ENCODE data around the gene SCAPER.

Gene SCAPER, protein sequence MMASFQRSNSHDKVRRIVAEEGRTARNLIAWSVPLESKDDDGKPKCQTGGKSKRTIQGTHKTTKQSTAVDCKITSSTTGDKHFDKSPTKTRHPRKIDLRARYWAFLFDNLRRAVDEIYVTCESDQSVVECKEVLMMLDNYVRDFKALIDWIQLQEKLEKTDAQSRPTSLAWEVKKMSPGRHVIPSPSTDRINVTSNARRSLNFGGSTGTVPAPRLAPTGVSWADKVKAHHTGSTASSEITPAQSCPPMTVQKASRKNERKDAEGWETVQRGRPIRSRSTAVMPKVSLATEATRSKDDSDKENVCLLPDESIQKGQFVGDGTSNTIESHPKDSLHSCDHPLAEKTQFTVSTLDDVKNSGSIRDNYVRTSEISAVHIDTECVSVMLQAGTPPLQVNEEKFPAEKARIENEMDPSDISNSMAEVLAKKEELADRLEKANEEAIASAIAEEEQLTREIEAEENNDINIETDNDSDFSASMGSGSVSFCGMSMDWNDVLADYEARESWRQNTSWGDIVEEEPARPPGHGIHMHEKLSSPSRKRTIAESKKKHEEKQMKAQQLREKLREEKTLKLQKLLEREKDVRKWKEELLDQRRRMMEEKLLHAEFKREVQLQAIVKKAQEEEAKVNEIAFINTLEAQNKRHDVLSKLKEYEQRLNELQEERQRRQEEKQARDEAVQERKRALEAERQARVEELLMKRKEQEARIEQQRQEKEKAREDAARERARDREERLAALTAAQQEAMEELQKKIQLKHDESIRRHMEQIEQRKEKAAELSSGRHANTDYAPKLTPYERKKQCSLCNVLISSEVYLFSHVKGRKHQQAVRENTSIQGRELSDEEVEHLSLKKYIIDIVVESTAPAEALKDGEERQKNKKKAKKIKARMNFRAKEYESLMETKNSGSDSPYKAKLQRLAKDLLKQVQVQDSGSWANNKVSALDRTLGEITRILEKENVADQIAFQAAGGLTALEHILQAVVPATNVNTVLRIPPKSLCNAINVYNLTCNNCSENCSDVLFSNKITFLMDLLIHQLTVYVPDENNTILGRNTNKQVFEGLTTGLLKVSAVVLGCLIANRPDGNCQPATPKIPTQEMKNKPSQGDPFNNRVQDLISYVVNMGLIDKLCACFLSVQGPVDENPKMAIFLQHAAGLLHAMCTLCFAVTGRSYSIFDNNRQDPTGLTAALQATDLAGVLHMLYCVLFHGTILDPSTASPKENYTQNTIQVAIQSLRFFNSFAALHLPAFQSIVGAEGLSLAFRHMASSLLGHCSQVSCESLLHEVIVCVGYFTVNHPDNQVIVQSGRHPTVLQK (N-terminal part only)

DNA sequence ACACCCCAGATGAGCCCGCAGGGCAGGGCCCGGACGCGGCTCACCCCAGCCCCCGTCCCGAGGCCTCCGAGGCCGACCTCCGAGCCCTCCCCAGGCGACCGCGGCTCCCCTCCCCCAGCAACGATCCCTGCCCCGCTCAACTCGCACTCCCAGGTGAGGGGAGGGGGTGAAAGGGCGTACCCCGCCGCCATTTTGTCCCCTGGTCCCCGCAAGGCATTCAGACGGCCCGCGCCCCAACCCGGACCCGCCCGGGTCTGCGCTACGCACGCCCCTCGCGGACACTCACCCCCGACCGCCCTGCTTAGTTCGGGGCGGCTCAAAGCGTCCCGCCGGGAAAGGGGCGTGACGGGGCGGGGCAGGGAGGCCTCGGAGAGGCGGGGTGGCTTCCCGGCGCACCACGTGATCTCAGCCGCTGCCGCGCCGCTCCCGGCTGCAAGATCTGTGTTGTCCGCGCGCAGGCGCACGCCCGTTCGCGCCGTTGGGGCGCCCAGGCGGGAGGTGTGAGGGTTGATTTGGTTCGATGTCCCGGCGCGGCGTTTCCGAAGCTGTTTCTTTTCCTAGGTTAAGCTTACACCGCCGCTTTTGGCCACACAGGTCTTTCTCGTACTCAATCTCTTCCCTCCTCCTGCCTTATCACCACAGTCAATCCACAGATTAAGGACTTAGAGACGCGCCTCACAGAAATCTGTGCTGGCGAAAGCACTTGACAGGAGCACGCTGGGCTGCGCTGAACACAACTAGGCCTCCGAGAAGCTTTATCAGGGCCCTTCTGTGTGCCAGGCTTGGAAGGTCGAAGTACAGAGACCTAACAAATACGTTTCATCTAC is at the start of gene SCAPER:
Gene SCAPER (minus strand): TSS at position 328 of the 827 bp plus-strand sequence. CDS start 21,523 bp downstream, outside the sequence.
- DNase-seq, result peak; percentile 95

DNA sequence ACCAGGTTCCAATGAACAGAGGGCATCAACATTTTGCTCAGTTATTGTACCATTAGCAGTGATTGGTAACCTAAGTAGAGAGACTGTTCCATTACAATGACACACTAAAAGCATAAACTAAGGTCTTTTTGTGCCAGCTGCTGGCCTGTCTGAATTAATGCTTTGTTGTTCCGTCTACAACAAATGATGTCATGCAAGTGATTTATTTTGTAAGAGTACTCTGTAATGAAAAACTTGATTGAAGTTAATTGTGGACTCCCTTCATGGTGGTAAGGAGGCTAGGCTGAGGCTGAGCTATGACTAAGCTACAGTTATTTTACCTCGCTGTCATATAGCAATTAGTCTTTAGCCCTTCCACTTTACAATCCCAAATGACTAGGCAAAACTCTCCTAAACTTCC is 49.6 kb upstream of the SCAPER start:
- no peak for DNase-seq

DNA sequence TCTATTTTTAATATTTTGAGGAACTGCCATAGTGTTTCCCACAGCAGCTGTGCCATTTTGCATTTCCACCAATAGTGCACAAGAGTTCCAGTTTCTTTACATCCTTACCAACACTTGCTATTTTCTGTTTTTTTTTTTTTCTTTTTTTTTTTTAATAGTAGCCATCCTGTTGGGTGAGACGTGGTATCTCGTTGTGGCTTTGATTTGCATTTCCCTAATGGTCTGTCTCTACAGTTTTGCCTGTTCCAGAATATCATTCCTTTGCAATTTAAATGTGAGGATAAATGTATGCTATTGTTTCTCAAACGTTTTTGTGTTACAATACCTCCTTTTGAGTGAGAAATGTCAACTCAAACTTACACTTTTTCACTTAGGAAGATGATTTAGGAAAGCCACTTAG is 48.8 kb upstream of the SCAPER start:
- DNase-seq, result no peak

DNA sequence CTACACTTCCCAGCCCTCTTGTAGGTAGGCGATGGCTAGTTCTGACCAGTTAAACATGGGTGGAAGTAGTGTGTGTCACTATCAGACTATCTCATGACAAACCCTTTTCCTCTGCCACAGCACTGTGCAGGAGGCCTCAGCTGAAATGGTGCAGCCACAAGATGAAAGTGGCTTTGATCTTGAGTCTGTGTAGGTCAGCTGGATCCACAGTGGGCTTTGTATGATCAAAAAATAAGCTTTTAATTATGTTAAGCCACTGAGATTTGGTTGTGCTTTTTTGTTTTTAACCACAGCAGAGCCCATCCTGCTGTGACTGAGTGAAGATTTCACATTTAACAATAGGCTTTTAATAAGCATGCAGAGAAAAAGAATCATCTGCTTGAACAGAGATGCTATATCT is 46.1 kb upstream of the SCAPER start:
- DNase-seq, result no peak

DNA sequence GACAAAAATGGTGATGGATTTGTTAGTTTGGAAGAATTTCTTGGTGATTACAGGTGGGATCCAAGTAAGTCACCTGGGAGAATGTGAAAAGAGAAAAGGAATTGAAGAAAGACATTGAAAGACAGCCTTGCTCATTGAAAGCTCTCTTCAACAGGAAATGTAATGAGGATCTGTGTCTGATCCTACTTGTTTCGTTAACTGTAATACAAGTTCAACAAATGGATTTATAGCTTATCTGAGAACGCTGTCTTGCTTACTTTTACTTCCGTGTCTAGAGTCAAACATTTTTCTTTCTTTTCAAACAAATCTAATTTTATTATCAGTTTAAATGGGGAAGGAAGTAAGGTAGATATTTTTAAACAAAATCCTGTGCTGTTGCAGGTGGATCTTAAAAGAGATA is 42.3 kb upstream of the SCAPER start:
- no peak for DNase-seq

DNA sequence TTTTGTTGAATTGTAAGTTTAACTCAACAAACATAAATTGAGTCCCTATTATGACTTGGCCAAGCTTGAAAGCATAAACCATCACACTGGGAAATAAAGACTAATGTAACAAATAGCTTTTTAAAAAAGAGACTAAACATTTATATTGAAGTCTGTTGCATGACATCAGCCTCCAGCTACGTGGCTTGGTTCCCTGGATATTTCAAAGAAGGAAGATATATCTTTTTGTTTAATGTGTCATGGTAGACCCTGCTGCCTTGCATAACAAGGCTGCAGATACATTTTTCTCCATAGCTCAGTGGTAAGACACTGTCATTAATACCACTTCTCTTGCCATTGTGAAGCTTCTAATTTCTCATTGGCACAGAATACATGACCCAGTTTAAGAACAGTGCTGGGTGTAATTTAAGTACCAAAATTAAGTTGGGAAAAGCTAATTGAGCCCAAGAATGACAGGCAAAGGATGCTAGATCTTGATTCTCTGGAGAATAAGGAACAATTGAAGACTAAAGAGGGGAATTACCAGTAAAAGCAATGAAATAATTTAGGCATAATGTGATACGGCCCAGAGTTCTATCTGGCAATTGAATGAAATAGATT is 40.5 kb upstream of the SCAPER start:
- DNase-seq, result no peak

DNA sequence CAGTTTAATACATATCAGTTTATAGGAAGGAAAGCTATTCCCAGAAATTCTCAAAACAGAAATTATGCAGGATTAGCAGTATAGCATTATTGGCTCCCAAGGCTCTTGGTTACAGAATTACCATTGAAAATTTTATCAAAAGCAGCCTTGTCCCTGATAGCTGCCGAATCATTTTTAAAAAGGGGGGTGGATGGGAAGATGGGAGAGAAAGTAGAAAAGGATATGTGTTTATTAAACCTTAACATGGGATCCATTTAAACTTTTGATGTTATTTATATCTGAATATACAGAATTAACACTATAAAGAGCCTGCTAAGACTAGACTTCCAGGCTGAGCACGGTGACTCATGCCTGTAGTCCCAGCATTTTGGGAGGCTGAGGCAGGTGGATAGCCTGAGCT is 37.2 kb upstream of the SCAPER start:
- no peak for DNase-seq

DNA sequence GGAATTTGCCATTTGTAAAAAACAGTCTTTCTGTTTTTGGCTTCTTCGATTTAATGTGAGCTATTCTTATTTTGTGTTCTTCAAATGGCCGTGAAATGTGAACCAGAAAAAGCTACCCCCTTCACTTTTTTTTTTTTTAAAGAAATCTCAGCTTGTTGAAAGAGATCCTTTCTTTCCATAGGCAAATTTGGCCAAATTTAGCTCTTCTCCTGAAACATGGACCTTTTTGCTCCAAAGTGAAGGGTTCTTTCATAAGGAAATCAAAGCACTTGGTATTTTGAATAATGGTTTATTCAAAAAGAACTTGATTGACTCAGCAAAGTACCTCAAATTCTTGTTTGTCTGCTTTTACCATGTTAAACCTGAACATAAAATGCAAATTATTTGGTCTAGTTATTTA is 36.5 kb upstream of the SCAPER start:
- no peak for DNase-seq

DNA sequence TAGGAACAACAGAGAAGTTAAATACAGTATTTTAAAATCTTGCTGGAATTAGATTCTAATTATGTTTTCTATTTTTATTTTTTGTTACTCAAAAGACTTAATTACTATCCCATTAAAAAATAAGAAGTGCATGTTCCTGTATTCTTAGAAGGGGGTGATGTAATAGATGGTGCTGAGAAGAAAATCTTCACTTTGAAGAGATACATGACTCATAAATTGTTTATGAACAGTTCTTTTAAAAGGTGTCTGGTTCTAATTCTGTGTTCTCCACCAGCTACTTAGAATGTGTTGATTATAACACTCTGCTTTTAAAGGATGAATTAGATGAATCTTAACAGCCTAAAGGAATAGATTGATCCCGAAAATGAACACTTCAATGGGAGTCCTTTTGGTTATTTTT is 34.6 kb upstream of the SCAPER start:
- no peak for DNase-seq

DNA sequence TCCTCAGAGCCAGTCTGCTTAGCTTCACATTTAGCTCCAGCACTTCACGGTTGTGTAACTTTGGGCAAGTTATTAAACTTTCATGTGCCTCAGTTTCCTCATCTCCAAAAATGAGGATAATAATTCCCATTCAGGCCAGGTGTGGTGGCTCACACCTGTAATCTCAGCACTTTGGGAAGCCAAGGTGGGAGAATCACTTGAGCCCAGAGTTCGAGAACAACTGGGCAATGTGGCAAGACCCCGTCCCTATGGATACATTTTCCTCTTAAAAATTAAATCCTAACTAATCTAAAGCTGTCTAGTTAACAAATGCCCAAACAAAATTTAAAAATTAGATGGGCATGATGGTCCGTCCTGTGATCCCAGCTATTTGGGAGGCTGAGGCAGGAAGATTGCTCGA is 33.6 kb upstream of the SCAPER start:
- no peak for DNase-seq

DNA sequence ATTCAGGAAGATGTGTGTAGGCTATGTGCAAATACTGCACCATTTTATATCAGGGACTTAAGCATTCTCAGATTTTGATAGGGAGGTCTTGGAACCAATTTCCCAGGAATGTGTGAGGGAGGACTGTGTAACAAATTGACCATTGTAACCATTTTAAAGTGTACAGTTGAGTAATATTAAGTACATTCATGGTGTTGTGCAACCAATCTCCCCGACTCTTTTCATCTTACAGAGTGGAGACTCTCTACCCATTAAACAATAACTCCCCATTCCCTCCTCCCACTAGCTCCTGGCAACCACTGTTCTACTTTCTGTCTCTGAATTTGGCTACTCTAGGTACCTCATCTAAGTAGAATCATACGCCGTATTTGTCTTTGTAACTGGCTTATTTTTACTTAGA is 31.5 kb upstream of the SCAPER start:
- DNase-seq, result no peak

DNA sequence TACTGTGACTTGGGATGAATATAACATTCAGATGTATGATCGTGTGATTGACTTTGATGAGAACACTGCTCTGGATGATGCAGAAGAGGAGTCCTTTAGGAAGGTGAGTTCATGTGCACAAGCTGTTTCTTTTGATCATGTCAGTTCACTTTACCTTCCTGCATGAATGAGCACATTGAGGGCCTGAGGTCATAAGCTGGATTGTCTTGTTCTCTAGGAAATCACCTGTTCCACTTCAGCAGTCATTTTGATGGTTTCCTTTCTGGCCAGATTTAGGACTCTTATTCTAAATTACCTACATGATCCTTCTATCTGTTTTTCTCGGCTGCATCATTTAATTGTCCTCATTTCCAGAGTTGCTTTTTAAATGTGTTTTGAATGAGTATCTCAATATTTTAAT is 30.5 kb upstream of the SCAPER start:
- DNase-seq, result no peak

DNA sequence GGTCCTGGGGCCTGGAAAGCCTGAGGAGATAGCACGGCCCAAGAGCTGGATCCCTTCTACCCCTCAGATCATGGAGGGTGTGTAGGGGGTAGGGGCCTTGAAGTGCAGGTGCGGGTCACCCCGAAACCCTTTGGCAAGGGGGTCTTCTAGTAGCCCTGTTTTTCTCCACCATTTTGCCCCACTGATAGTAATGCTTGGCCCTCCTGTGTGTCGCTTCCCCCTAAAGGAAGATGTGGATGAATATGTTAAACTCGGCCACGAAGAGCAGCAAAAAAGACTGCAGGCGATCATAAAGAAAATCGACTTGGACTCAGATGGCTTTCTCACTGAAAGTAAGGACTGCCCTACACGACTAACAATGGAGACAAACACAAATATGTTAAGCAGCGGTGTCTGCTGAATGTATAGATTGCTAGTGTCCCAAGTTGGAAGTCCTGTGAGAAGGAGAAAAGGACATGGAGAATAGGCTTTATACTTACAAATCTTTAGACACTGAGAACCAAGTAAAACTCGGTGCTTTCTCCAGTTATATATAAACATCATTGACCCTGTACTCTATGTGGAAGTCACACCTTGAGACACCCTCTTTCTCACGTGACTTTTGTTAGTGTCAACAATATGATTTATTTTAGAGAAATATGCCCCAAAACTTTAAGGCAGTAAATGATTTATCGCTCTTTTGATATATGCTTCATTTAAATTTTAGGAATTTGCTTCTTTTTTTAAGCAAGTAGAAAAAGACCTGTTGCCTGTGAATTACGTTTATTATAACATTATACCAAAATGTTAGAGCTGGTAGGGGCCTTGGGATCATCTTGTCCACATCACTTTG is 27.2 kb upstream of the SCAPER start:
- no peak for DNase-seq

DNA sequence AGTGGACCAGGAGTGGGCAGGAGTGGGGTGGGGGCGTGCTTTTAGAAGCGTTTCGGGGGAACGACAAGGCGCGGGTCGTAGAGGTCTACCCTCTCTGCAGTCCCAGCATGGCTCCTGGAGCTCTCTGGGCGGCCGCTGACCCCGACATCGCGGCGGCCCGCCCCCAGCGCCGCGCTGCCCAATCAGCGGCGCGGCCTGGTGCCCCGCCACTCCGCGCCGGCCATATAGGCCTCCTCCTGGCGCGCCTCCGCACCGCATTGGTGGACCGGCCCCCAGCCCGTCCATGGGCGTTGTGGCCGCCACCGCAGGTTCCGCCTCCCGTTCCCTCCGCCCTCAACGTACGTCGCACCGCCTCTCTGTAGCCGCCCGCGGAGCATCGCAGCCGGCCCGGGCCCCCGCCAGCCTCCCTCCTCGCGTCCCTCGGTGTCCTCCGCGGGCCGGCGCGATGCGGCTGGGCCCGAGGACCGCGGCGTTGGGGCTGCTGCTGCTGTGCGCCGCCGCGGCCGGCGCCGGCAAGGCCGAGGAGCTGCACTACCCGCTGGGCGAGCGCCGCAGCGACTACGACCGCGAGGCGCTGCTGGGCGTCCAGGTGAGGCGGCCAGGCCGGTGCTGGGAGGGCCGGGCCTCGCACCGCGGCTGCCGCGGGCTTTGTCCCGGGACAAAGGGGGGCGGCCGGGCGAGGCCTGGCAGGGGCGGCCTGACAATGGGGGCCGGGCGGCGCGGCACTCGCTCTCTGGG is 26.4 kb upstream of the SCAPER start, which contains the start of gene RCN2:
Gene RCN2 (plus strand): TSS at position 353 of the 738 bp plus-strand sequence. CDS start 93 bp downstream, at position 446.
- DNase-seq, result peak; percentile 97

DNA sequence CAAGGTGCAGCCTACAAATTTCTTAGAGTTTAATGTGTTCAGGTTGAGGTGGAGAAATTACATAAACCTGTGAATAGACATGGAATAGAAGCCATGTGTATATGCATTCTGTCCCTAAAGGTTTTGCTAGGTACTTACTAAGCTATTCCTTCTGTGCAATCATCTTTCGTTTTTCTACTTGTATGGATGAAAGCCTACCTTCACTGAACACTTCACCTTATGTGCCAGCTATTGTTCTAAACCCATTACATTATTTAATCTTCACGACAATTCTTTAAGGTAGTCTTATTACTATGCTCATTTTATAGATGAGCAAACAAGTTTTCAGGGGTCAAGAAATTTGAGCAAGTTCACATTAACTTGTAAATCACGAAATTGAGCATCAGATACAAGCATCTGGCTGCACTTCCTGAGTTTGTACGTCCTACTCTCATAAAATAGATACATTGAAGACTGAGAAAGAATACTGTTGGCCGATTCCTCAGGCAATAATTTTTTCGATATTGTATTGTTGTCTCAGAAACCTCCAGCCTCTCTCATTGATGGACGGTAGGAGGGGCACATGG is 25.8 kb upstream of the SCAPER start:
- DNase-seq, result no peak

DNA sequence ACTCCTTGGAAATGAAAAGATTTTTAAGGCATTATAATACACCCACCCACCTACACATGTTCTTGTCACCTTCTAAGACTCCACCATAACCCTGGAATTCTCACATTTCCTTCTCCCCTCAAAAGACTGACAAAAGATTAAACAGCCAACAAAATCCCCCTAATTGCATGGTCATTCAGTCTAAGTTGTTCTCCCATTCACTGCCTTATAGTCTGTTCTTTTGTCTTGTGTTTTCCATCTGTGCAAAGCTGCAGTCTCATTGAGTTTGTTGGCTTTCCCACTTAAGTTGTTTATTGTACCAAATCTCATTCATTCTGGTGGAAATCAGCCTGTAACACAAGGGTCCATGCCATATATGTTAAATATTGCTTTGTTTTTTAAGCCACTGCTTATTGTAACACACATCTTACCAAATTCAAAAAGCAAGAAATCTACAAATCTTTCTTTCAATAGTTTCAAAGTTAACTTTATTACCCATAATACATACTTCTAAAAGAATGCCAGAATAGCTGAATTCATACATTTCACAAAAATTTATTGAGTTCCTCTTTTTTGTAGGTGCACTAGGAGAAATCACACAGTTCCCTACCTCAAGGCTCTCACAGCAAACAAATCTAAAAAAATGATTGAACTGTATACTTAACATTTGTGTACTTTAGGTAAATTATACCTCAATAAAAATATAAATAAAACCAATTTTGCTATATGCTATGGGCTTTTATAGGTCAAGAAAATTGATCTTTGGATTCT is 24.0 kb upstream of the SCAPER start:
- DNase-seq, result no peak

DNA sequence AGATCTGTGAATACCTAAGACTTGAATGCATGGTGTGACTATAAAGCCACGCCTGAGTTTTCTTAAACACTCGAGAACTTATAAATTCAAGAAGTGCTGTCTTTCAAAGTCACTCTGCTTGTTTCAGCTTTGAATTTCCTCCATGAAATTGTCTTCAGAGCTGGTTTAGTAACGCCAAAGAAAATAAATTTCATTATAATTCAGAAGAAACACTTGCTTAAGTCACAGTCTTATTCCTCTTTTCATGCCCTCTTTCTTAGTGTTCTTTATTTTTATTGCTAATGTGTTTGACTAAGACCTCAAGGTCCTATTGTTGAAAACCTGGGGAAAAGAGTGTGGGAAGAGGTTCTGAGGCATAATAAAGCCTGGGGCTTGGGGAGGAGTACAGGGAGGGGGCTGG is 23.1 kb upstream of the SCAPER start:
- no peak for DNase-seq

DNA sequence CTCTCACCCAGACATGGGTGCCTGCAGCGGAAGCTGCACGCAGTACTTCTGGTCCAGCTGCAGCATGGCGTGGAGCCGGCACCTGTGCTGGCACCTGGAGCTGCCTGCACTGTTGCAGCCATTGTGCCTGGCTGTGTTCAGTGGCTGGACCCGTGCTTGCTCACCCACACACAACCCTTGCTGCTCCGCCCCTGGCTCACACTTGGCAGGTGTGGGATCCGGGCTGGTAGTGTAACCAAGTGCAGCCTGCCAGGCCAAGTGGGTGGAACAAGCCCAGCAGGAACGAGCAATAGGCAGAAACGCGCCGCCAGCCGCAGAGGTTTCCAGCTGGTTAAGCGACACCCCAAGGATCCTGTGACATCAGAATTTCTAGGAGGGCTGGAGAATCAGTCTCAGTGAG is 11.2 kb upstream of the SCAPER start:
- DNase-seq, result no peak

DNA sequence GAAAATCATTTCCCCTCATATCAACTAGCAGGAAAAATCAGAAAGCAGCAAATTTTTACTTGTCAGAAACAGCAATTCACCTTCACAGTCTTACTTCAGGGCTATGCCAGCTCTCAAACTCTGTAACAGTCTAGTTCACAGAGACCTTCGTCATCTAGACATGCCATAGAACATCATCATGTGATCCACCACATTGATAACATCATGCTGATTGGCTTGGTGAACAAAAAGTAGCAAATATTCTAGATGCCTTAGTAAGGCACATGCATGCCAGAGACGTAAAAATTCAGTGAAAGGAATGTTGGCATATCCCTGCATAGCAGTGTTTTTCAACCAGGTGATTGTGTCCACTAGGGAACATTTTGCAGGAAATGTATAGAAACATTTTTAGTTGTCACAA is 8.6 kb upstream of the SCAPER start:
- DNase-seq, result no peak
